ENCODE data around the gene H6PD. TPM values are rescaled to one million over a fixed set of nuclear protein-coding genes. Genes with fewer than 3 reads are reported as not detected.

Gene H6PD
- total and polyA plus RNA-seq, 2 experiments from 2014 or later: 1.2 to 4.7 TPM

- TF ChIP-seq JUNB (IDR thresholded peaks at IDR 0.05; ENCODE audit: unreplicated experiment): no peak
- no peak for TF ChIP-seq EZH2phosphoT487 (IDR thresholded peaks at IDR 0.05; ENCODE audit: unreplicated experiment)
- TF ChIP-seq ZNF114 (CRISPR knock-in tag; IDR thresholded peaks at IDR 0.05): no peak
Measured at GRCh38 chr1:9245661-9246060, 11.1 kb downstream of the H6PD start (continued).

GRCh38 chr1:9246215-9246614 is 11.6 kb downstream of the H6PD start:
- Mint-ChIP-seq H3K4me3 (no peak overlapping the region), H3K27ac (no peak overlapping the region)
- ATAC-seq: no peak

More at GRCh38 chr1:9246215-9246614, 11.6 kb downstream of the H6PD start:
- no peaks in the 10 kb centered on the region for H3K36me3 ChIP-seq (ENCODE audit: insufficient read depth)
- no peak for TF ChIP-seq EZH2 (IDR thresholded peaks at IDR 0.05; ENCODE audit: low read depth, unreplicated experiment)
- TF ChIP-seq STAT1 (IDR thresholded peaks at IDR 0.05; ENCODE audit: unreplicated experiment): no peak
- no peak for TF ChIP-seq ZNF462 (CRISPR knock-in tag; IDR thresholded peaks at IDR 0.05)
- TF ChIP-seq ZNF114 (CRISPR knock-in tag; IDR thresholded peaks at IDR 0.05): no peak
- TF ChIP-seq REST (IDR thresholded peaks at IDR 0.05; ENCODE audit: unreplicated experiment): no peak
- TF ChIP-seq EZH2phosphoT487 (IDR thresholded peaks at IDR 0.05; ENCODE audit: unreplicated experiment): no peak
- no peak for TF ChIP-seq ETS1 (IDR thresholded peaks at IDR 0.05)
- no peak for TF ChIP-seq CREB1 (CRISPR knock-in tag; IDR thresholded peaks at IDR 0.05; ENCODE audit: low read depth)
- no peak for TF ChIP-seq NANOG (IDR thresholded peaks at IDR 0.05; ENCODE audit: borderline replicate concordance)
- TF ChIP-seq ZNF331 (CRISPR knock-in tag; IDR thresholded peaks at IDR 0.05; ENCODE audit: low read depth): no peak
- no peak for TF ChIP-seq JUNB (IDR thresholded peaks at IDR 0.05; ENCODE audit: unreplicated experiment)
- no peak for TF ChIP-seq POLR2AphosphoS5 (IDR thresholded peaks at IDR 0.05; ENCODE audit: low read depth)
- TF ChIP-seq CTCF (conservative IDR thresholded peaks at IDR 0.05; ENCODE audit: low read depth in 2 of 2): no peak
- H4K20me1 ChIP-seq (replicated peaks; ENCODE audit: insufficient read depth): no peaks in the 10 kb centered on the region
- no peaks in the 10 kb centered on the region for H3K27me3 ChIP-seq (ENCODE audit: insufficient read depth)
- Mint-ChIP-seq H3K27me3 (ENCODE audit: insufficient read depth, low read depth, poor library complexity) (peaks cover 14% of the 10 kb centered on the region), H3K36me3 (ENCODE audit: low read depth) (no peaks in the 10 kb centered on the region; the same call in 2 of the 3 replicates), H3K4me1 (peaks cover 39% of the 10 kb centered on the region), H3K9me3 (no peaks in the 10 kb centered on the region)
- no peaks in the 10 kb centered on the region for H3K9me2 ChIP-seq (ENCODE audit: insufficient read depth)
- no peak overlapping the region for H3K27ac ChIP-seq (ENCODE audit: low read depth)
- H3K4me1 ChIP-seq (ENCODE audit: insufficient read depth): peaks cover 12% of the 10 kb centered on the region
- no peak overlapping the region for H2AFZ ChIP-seq
- no peak overlapping the region for H3K4me2 ChIP-seq
- no peak overlapping the region for H3K4me3 ChIP-seq
- no peaks in the 10 kb centered on the region for H3K79me2 ChIP-seq (replicated peaks; ENCODE audit: insufficient read depth)
- DNase-seq (ENCODE audit: low spot score): no peak
- no peaks in the 10 kb centered on the region for H3F3A ChIP-seq (replicated peaks; ENCODE audit: low read depth)
